SK-N-SH treated with all-trans-retinoic acid at 6 μM for 48 hours (cell line): Measurements from ENCODE around the gene TOB1.

ENCODE experiments used
- ATAC-seq: fragments of 200-7000 bp; cut with Tn5 transposase; 3 replicates; pipeline ENCODE4 v1.9.1; 2020; ENCODE audit warnings: mild to moderate bottlenecking, moderate library complexity
- ARNTL ChIP-seq: fragments of 450-650 bp; formaldehyde crosslinking; IDR thresholded peaks from 2 replicates; pipeline ENCODE4 v1.5.0; 2020; ENCODE audit warnings: low read depth, mild to moderate bottlenecking, moderate library complexity, borderline replicate concordance
- BACH2 ChIP-seq: fragments of 250-450 bp; sonication (Bioruptor Pico); IDR thresholded peaks from 2 replicates; pipeline ENCODE4 v1.9.0; 2021; ENCODE audit warnings: mild to moderate bottlenecking, borderline replicate concordance
- CSDC2 ChIP-seq: fragments of 250-450 bp; sonication (Bioruptor Pico); IDR thresholded peaks from 2 replicates; pipeline ENCODE4 v1.5.0; 2020; ENCODE audit warnings: mild to moderate bottlenecking, moderate library complexity
- ESRRG ChIP-seq: fragments of 250-450 bp; sonication (Bioruptor Pico); IDR thresholded peaks from 2 replicates; pipeline ENCODE4 v1.6.1; 2021; ENCODE audit warnings: mild to moderate bottlenecking
- GLIS3 ChIP-seq: fragments of 250-450 bp; sonication (Bioruptor Pico); IDR thresholded peaks from 2 replicates; pipeline ENCODE4 v1.5.0; 2020; ENCODE audit warnings: mild to moderate bottlenecking, moderate library complexity
- ISL1 ChIP-seq: fragments of 250-450 bp; sonication (Bioruptor Pico); IDR thresholded peaks from 2 replicates; pipeline ENCODE4 v2.1.2; 2022; ENCODE audit warnings: mild to moderate bottlenecking, moderate library complexity
- OSR1 ChIP-seq: fragments of 250-450 bp; sonication (Bioruptor Pico); IDR thresholded peaks from 2 replicates; pipeline ENCODE4 v1.8.0; 2022; ENCODE audit warnings: moderate library complexity, mild to moderate bottlenecking, inconsistent platforms
- PPARA ChIP-seq: fragments of 250-450 bp; sonication (Bioruptor Pico); IDR thresholded peaks from 2 replicates; pipeline ENCODE4 v1.5.0; 2020; ENCODE audit warnings: mild to moderate bottlenecking, borderline replicate concordance
- RARB ChIP-seq: fragments of 250-450 bp; sonication (Bioruptor Pico); IDR thresholded peaks from 2 replicates; pipeline ENCODE4 v1.8.0; 2021; ENCODE audit warnings: mild to moderate bottlenecking, moderate library complexity
- SNAI2 ChIP-seq: fragments of 250-450 bp; sonication (Bioruptor Pico); IDR thresholded peaks from 2 replicates; pipeline ENCODE4 v1.5.0; 2020; ENCODE audit warnings: mild to moderate bottlenecking, moderate library complexity
- TCF4 ChIP-seq: fragments of 250-450 bp; sonication (Bioruptor Pico); IDR thresholded peaks from 2 replicates; pipeline ENCODE4 v1.8.0; 2021; ENCODE audit warnings: mild to moderate bottlenecking, moderate library complexity, borderline replicate concordance
- TOX ChIP-seq: fragments of 250-450 bp; sonication (Bioruptor Pico); IDR thresholded peaks from 2 replicates; pipeline ENCODE4 v1.8.0; 2021; ENCODE audit warnings: mild to moderate bottlenecking, moderate library complexity, borderline replicate concordance
- ZC3H10 ChIP-seq: fragments of 250-450 bp; sonication (Bioruptor Pico); IDR thresholded peaks from 2 replicates; pipeline ENCODE4 v1.5.1; 2021; ENCODE audit warnings: mild to moderate bottlenecking, moderate library complexity
- ZFP3 ChIP-seq: fragments of 250-450 bp; sonication (Bioruptor Pico); IDR thresholded peaks from 2 replicates; pipeline ENCODE4 v1.5.0; 2020; ENCODE audit warnings: mild to moderate bottlenecking, moderate library complexity
- ZFP30 ChIP-seq: fragments of 450-650 bp; formaldehyde crosslinking; IDR thresholded peaks from 2 replicates; pipeline ENCODE4 v1.5.0; 2022; ENCODE audit warnings: mild to moderate bottlenecking, moderate library complexity
- ZNF565 ChIP-seq: fragments of 450-650 bp; formaldehyde crosslinking; conservative IDR thresholded peaks from 2 replicates; pipeline ENCODE4 v1.5.0; 2020; ENCODE audit warnings: low read depth, mild to moderate bottlenecking, moderate library complexity
- ZNF70 ChIP-seq: fragments of 450-650 bp; formaldehyde crosslinking; IDR thresholded peaks from 2 replicates; pipeline ENCODE4 v1.5.0; 2020; ENCODE audit warnings: mild to moderate bottlenecking, moderate library complexity
- ZNF8 ChIP-seq: fragments of 450-650 bp; formaldehyde crosslinking; IDR thresholded peaks from 2 replicates; pipeline ENCODE4 v1.5.0; 2020; ENCODE audit warnings: mild to moderate bottlenecking, moderate library complexity
- TF ChIP-seq, protein P1 (sequence below): fragments of 250-450 bp; sonication (Bioruptor Pico); IDR thresholded peaks from 2 replicates; pipeline ENCODE4 v1.8.0; 2020; ENCODE audit warnings: mild to moderate bottlenecking, moderate library complexity, borderline replicate concordance
- TF ChIP-seq, protein P2 (sequence below): fragments of 250-450 bp; sonication (Bioruptor Pico); IDR thresholded peaks from 2 replicates; pipeline ENCODE4 v1.5.0; 2020; ENCODE audit warnings: mild to moderate bottlenecking, moderate library complexity
- TF ChIP-seq, protein P3 (sequence below): fragments of 250-450 bp; sonication (Bioruptor Pico); IDR thresholded peaks from 2 replicates; pipeline ENCODE4 v1.8.0; 2021; ENCODE audit warnings: low read depth, mild to moderate bottlenecking, moderate library complexity, borderline replicate concordance
- TF ChIP-seq, protein P4 (sequence below): fragments of 250-450 bp; sonication (Bioruptor Pico); IDR thresholded peaks from 2 replicates; pipeline ENCODE4 v1.5.1; 2020; ENCODE audit warnings: low read depth, mild to moderate bottlenecking, moderate library complexity
- TF ChIP-seq, protein P5 (sequence below): fragments of 250-450 bp; sonication (Bioruptor Pico); IDR thresholded peaks from 2 replicates; pipeline ENCODE4 v1.5.1; 2021; ENCODE audit warnings: mild to moderate bottlenecking, moderate library complexity

TOB1 gene

DNA sequence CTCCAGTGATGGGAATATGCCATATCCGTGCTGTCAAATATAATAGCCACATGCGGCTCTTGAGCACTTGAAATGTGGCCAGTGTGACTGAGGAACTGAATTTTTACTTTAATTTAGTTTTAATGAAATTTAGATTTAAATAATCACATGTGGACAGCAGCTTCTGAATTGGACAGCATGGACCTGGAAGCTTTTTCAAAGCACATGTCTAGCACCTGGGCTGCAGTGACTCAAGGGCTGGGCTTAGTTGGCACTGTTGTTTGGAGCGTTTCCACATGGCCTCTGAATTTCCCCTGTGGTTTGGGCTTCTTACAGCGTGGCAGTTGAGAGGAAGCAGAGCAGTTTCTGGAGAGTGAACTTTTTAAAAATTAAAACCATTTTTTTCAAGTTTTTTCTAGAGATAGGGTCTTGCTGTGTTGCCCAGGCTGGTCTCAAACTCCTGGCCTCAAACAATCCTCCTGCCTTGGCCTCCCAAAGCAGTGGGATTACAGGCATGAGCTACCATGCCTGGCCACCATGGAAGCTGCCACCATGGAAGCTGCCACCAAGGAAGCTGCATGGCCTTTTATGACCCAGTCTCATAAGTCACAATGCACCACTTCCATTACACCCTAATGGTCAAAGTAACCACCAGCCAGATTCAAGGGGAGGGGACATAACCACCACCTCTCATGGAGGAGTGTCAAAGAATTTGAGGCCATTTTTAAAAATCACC, 6.7 kb upstream of the TOB1 start:
- TF ChIP-seq ZNF8 (no peak), ZNF70 (CRISPR knock-in tag) (no peak), TCF4 (CRISPR knock-in tag) (peak; percentile 91), TOX (CRISPR knock-in tag) (no peak), BACH2 (no peak), RARB (CRISPR knock-in tag) (no peak), ZFP3 (CRISPR knock-in tag) (no peak), ISL1 (CRISPR knock-in tag) (peak; percentile 50), OSR1 (CRISPR knock-in tag) (no peak), ZNF565 (CRISPR knock-in tag) (no peak), CSDC2 (0 out of 2 replicates have a peak, but pooled peaks have one; percentile 28), GLIS3 (no peak), ARNTL (CRISPR knock-in tag) (no peak), ZC3H10 (CRISPR knock-in tag) (no peak), ZFP30 (CRISPR knock-in tag) (no peak), PPARA (CRISPR knock-in tag) (no peak), ESRRG (CRISPR knock-in tag) (no peak), SNAI2 (no peak)
- TF ChIP-seq, protein P1, sequence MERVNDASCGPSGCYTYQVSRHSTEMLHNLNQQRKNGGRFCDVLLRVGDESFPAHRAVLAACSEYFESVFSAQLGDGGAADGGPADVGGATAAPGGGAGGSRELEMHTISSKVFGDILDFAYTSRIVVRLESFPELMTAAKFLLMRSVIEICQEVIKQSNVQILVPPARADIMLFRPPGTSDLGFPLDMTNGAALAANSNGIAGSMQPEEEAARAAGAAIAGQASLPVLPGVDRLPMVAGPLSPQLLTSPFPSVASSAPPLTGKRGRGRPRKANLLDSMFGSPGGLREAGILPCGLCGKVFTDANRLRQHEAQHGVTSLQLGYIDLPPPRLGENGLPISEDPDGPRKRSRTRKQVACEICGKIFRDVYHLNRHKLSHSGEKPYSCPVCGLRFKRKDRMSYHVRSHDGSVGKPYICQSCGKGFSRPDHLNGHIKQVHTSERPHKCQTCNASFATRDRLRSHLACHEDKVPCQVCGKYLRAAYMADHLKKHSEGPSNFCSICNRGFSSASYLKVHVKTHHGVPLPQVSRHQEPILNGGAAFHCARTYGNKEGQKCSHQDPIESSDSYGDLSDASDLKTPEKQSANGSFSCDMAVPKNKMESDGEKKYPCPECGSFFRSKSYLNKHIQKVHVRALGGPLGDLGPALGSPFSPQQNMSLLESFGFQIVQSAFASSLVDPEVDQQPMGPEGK (CRISPR knock-in tag), result no peak; the same call in 1 of the 2 replicates
- TF ChIP-seq, protein P2, sequence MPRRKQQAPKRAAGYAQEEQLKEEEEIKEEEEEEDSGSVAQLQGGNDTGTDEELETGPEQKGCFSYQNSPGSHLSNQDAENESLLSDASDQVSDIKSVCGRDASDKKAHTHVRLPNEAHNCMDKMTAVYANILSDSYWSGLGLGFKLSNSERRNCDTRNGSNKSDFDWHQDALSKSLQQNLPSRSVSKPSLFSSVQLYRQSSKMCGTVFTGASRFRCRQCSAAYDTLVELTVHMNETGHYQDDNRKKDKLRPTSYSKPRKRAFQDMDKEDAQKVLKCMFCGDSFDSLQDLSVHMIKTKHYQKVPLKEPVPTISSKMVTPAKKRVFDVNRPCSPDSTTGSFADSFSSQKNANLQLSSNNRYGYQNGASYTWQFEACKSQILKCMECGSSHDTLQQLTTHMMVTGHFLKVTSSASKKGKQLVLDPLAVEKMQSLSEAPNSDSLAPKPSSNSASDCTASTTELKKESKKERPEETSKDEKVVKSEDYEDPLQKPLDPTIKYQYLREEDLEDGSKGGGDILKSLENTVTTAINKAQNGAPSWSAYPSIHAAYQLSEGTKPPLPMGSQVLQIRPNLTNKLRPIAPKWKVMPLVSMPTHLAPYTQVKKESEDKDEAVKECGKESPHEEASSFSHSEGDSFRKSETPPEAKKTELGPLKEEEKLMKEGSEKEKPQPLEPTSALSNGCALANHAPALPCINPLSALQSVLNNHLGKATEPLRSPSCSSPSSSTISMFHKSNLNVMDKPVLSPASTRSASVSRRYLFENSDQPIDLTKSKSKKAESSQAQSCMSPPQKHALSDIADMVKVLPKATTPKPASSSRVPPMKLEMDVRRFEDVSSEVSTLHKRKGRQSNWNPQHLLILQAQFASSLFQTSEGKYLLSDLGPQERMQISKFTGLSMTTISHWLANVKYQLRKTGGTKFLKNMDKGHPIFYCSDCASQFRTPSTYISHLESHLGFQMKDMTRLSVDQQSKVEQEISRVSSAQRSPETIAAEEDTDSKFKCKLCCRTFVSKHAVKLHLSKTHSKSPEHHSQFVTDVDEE (CRISPR knock-in tag), result peak; percentile 33; the same call in 1 of the 2 replicates
- TF ChIP-seq, protein P3, sequence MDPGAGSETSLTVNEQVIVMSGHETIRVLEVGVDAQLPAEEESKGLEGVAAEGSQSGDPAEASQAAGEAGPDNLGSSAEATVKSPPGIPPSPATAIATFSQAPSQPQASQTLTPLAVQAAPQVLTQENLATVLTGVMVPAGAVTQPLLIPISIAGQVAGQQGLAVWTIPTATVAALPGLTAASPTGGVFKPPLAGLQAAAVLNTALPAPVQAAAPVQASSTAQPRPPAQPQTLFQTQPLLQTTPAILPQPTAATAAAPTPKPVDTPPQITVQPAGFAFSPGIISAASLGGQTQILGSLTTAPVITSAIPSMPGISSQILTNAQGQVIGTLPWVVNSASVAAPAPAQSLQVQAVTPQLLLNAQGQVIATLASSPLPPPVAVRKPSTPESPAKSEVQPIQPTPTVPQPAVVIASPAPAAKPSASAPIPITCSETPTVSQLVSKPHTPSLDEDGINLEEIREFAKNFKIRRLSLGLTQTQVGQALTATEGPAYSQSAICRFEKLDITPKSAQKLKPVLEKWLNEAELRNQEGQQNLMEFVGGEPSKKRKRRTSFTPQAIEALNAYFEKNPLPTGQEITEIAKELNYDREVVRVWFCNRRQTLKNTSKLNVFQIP, result no peak
- TF ChIP-seq, protein P4, sequence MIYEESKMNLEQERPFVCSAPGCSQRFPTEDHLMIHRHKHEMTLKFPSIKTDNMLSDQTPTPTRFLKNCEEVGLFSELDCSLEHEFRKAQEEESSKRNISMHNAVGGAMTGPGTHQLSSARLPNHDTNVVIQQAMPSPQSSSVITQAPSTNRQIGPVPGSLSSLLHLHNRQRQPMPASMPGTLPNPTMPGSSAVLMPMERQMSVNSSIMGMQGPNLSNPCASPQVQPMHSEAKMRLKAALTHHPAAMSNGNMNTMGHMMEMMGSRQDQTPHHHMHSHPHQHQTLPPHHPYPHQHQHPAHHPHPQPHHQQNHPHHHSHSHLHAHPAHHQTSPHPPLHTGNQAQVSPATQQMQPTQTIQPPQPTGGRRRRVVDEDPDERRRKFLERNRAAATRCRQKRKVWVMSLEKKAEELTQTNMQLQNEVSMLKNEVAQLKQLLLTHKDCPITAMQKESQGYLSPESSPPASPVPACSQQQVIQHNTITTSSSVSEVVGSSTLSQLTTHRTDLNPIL (CRISPR knock-in tag), result 0 out of 2 replicates have a peak, but pooled peaks have one; percentile 47
- TF ChIP-seq, protein P5, sequence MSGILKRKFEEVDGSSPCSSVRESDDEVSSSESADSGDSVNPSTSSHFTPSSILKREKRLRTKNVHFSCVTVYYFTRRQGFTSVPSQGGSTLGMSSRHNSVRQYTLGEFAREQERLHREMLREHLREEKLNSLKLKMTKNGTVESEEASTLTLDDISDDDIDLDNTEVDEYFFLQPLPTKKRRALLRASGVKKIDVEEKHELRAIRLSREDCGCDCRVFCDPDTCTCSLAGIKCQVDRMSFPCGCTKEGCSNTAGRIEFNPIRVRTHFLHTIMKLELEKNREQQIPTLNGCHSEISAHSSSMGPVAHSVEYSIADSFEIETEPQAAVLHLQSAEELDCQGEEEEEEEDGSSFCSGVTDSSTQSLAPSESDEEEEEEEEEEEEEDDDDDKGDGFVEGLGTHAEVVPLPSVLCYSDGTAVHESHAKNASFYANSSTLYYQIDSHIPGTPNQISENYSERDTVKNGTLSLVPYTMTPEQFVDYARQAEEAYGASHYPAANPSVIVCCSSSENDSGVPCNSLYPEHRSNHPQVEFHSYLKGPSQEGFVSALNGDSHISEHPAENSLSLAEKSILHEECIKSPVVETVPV (CRISPR knock-in tag), result no peak
- peak; percentile 71 for ATAC-seq

DNA sequence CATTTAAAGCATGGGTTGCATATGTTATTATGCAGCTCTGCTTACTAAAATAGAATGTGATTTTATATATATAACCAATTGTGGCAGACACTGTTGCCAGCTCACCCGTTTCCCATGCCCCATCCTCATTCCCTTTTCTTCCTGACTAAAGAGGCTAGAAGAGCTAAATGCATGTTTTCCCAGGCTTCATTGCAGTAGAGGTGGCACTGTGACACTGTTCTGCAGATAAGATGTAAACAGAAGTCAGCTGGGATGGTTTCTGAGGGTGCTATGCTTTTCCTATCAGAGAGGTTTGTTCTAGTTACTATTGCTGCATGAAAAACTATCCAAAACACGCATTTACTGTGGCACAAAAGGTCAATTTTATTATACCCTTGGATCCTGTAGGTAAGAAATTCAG, 5.7 kb upstream of the TOB1 start:
- ATAC-seq, result no peak
- no peak for TF ChIP-seq SNAI2
- TF ChIP-seq, protein P1 (CRISPR knock-in tag), result no peak
- TF ChIP-seq, protein P5 (CRISPR knock-in tag), result no peak
- TF ChIP-seq GLIS3, result no peak
- TF ChIP-seq, protein P3, result no peak
- no peak for TF ChIP-seq ZFP30 (CRISPR knock-in tag)
